HG03469 (cell line): ENCODE data around the gene ARHGAP22.

Experiments
- ATAC-seq: cut with Tn5 transposase; IDR thresholded peaks from one replicate; pipeline ENCODE4 v1.9.1; 2021; ENCODE audit warnings: mild to moderate bottlenecking, moderate library complexity, moderate number of reproducible peaks; ENCODE audit not compliant: unreplicated experiment

The ARHGAP22 gene

DNA sequence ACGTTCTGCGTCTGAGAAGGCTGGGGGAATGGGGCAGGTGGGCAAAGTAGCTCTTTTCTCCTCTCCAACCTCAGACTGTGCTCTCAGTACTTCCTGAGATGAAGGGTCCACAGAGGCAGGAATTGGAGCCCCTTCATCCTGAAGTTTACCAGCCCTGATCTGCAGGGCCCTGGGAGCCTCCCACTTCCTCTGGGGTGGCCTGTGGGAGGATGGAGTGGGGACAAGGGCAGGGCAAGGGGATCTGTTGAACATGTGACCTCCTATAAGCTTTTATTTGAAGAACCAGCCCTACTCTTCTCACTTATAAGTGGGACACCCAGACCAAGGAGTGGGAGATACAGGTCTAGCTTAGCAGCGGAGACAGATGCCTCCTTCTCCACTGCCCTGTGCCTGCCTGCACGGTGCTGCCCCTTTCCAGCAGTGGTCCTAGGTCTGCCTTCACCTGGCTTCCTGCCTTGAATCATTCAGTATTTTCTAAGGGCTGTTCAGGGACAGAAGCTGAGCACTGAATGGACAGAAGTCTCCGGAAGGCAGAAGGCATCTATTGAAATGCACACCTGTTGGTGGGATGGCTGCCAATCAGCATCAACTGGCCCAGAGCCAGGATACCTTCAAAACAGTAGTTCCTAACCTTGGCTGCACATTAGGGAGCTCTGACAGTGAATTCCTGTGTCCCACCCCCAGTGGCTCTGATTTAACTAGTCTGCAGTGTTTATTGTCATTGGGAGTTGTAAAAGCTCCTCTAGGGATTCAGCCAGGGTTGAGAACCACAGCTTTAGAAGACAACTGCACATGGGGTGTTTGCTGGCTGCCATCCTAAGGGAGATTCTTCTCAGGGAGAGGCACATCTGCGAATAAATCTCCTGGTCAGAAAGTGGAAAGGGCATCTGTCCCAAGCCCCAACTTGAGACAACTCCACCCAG lies 2.7 kb upstream of the ARHGAP22 start:
- no peak for ATAC-seq

GRCh38 chr10:48606530-48607355 lies 1.9 kb upstream of the ARHGAP22 start:
- ATAC-seq: no peak

DNA sequence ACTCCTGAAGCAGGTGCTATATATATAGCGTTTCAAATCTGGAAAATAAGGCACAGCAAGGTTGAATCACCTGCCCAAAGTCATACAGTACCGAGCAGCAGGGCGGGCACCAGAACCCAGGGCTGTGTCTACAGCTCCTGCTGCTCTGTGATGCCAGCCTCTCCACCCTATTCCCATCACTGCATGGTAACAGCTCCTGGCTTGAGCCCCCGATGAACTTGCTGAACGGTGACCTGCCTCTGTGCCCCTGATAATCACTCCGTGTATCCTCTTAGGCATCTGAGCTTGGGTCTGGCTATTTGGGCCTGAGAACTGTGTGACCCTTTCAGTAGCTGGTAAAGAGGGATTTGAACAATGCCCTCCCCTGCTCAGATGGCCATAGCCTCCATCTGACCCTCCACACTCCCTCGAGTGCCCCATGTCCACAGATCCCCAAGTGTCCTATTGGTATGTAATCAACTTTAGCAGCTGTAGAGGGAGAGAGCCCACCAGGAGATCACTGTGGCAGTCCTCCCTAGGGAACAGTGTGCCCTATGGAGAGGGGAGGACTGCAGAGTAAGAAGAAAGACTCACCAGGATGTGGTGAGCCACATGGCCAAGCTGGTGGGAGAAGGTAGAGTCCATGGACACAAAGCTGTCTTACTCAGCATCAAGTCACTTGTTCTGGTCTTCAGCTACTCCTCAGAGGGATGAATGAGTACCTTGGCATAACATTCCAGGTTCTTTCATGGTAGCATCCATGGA lies 1.1 kb upstream of the ARHGAP22 start:
- no peak for ATAC-seq

- no peak for ATAC-seq
Measured at GRCh38 chr10:48604039-48604990, 558 bp downstream of the ARHGAP22 start.

GRCh38 chr10:48603421-48604038 lies 1.3 kb downstream of the ARHGAP22 start:
- ATAC-seq: no peak

GRCh38 chr10:48602401-48603135 lies 2.3 kb downstream of the ARHGAP22 start:
- no peak for ATAC-seq

GRCh38 chr10:48601789-48602188 lies 3.1 kb downstream of the ARHGAP22 start:
- ATAC-seq: no peak

- ATAC-seq: no peak
Measured at GRCh38 chr10:48600645-48601505, 4.0 kb downstream of the ARHGAP22 start.

- ATAC-seq: no peak
Measured at GRCh38 chr10:48599830-48600134, 5.1 kb downstream of the ARHGAP22 start.

DNA sequence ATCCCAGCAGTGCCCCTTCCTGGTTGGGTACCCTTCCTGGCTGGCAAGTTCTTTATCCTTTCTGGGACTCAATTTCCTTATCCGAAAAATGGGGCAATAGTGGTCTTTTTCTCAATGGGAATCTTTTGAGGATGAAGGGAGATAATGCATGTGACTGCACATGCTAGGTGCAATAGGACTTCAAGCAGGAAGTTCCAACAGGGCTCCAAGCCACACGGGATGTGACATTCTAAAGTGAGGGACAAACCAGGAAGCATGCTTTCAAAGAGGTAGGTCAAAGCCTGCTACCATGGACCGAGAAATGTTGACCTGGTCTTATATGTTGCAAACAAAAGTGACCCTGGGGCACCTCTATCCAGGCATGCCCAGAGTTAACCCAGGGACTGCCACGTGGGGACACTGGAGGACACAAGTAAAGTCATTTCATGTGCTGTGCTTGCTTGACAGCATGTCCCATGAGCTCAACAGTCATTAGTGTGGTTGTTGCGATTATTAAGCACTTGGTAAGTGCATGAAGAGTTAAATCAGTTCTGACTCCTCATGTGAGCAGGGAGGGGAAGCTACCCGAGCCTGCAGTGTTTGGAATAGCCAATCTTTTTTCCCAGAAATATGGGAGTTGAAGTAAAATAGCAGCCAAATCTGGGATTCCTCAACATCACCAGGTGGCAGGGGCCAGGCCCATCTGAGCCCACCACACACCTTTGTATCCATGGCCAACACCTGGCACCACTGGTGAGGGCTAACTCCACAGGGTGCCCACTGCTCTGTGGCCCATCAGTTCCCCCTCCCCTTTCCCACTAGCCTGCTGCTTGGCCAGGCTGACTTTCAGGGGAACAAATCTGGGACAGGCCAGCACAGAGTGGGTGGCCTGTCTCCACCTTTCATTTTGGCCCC lies 5.7 kb downstream of the ARHGAP22 start:
- no peak for ATAC-seq

- no peak for ATAC-seq
Measured at GRCh38 chr10:48598243-48598935, 6.5 kb downstream of the ARHGAP22 start.

DNA sequence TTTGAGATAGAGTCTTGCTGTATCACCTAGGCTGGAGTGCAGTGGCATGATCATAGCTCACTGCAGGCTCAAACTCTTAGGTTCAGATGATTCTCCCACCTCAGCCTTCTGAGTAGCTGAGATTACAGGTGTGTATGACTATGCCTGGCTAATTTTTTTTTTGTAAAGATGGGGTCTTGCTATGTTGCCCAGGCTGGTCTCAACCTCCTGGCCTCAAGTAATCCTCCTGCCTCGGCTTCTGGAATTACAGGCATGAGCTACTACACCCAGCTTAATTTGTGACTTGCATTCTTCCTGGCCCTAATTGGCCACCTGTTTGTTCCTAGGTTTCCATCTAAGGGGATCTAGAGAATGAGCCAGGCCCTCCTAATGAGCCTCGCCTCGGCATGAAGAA lies 9.3 kb downstream of the ARHGAP22 start:
- ATAC-seq: no peak

GRCh38 chr10:48594803-48595538 lies 9.9 kb downstream of the ARHGAP22 start:
- no peak for ATAC-seq

DNA sequence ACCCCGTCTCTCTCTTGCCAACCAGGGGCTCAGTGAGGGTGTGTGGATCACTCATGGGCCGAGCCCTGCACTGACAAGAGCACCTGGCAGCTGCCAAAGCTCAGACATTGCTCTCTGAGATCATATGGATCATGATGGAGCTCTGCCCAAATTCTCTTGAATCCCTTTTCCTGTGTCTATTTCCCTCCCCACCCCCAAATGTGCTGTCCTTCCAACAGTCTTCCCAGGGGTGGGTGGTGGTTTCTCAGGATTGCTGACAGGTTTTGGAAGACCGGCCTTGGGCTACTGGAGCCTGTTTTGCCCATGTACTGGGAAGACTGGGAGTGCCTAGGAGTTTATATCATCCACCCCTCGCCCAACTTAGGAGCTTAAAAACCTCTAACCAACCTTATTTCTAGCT lies 10.5 kb downstream of the ARHGAP22 start:
- no peak for ATAC-seq

DNA sequence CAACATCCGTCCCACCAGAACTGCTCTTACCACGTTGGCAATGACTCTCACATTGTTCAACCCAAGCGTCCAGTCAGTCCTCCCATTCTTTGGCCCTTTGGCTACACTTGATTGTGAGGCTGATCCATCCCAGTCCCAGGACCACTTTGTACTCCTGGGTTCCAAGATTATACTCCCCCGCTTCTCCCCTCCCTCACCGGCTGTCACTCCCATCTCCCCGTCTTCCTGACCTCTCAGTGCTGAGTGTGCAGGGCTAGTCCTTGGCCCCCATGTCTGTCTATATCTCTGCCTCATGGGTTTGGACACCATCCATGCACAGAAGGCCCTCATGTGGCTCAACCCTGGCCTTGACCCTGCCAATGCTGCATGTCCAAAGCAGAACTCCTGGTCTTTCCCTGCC lies 12.5 kb downstream of the ARHGAP22 start:
- ATAC-seq: no peak

DNA sequence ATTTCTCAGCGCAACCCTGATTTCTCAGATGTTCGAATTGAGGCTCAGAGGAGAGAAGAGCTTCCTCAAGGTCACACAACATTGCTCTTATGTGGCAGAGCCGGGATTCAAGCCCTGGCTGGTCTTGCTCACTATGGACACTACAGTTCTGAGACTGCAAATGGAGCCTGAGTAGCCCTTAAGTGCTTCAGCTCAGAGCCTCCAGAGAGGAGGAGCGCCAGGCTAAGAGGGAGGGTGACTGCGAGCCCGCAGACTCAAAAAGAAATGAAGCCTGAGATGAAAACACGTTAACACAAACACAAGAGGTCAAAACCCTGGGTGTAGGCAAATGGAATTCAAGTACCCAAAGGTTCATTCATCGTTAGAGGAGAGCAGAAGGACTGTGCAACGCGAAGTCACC lies 13.9 kb downstream of the ARHGAP22 start:
- no peak for ATAC-seq
